ENCODE results near the gene ANAPC10.

ANAPC10 gene

GRCh38 chr4:145075742-145076468 lies 22.1 kb downstream of the ANAPC10 start:
- no peak overlapping the region for H3K27ac ChIP-seq (ENCODE audit: low read length)
- H3K4me3 ChIP-seq (ENCODE audit: low read length), result no peak overlapping the region
- WGBS (ENCODE audit: insufficient coverage, insufficient read length), result no CpG with 5 or more reads among the region's 1 CpG
- H3K36me3 ChIP-seq (ENCODE audit: control insufficient read depth, insufficient read depth, low read length), result no peaks in the 10 kb centered on the region
- no peaks in the 10 kb centered on the region for H3K4me1 ChIP-seq (ENCODE audit: control insufficient read depth, insufficient read depth, low read length)
- no peak for DNase-seq (ENCODE audit: low read depth, low spot score)
- H3K27me3 ChIP-seq (ENCODE audit: control insufficient read depth, insufficient read depth, low read length), result no peaks in the 10 kb centered on the region
- no peaks in the 10 kb centered on the region for H3K9me3 ChIP-seq (ENCODE audit: control insufficient read depth, insufficient read depth, low read length)

- Histone ChIP-seq H3K27me3 (ENCODE audit: control insufficient read depth, insufficient read depth, low read length) (no peaks in the 10 kb centered on the region), H3K36me3 (ENCODE audit: control insufficient read depth, insufficient read depth, low read length) (no peaks in the 10 kb centered on the region), H3K9me3 (ENCODE audit: control insufficient read depth, insufficient read depth, low read length) (no peaks in the 10 kb centered on the region), H3K4me1 (ENCODE audit: control insufficient read depth, insufficient read depth, low read length) (no peaks in the 10 kb centered on the region), H3K4me3 (ENCODE audit: low read length) (no peak overlapping the region), H3K27ac (ENCODE audit: low read length) (no peak overlapping the region)
- no peak for DNase-seq (ENCODE audit: low read depth, low spot score)
- WGBS (ENCODE audit: insufficient coverage, insufficient read length), result no CpG with 5 or more reads among the region's 2 CpGs
Measured at GRCh38 chr4:145071560-145071959, 26.4 kb downstream of the ANAPC10 start.

- no peak for DNase-seq (ENCODE audit: low read depth, low spot score)
- Histone ChIP-seq H3K36me3 (ENCODE audit: control insufficient read depth, insufficient read depth, low read length) (no peaks in the 10 kb centered on the region), H3K4me1 (ENCODE audit: control insufficient read depth, insufficient read depth, low read length) (no peaks in the 10 kb centered on the region), H3K27ac (ENCODE audit: low read length) (no peak overlapping the region), H3K27me3 (ENCODE audit: control insufficient read depth, insufficient read depth, low read length) (no peaks in the 10 kb centered on the region), H3K9me3 (ENCODE audit: control insufficient read depth, insufficient read depth, low read length) (no peaks in the 10 kb centered on the region), H3K4me3 (ENCODE audit: low read length) (no peak overlapping the region)
- WGBS (ENCODE audit: insufficient coverage, insufficient read length), result no CpG with 5 or more reads among the region's 3 CpGs
Measured at GRCh38 chr4:145069361-145069760, 28.6 kb downstream of the ANAPC10 start.

GRCh38 chr4:145066063-145066501 lies 31.9 kb downstream of the ANAPC10 start:
- no peak for DNase-seq (ENCODE audit: low read depth, low spot score)
- Histone ChIP-seq H3K4me3 (ENCODE audit: low read length) (no peak overlapping the region), H3K9me3 (ENCODE audit: control insufficient read depth, insufficient read depth, low read length) (no peaks in the 10 kb centered on the region), H3K27ac (ENCODE audit: low read length) (no peak overlapping the region), H3K4me1 (ENCODE audit: control insufficient read depth, insufficient read depth, low read length) (no peaks in the 10 kb centered on the region), H3K36me3 (ENCODE audit: control insufficient read depth, insufficient read depth, low read length) (no peaks in the 10 kb centered on the region), H3K27me3 (ENCODE audit: control insufficient read depth, insufficient read depth, low read length) (no peaks in the 10 kb centered on the region)
- WGBS (ENCODE audit: insufficient coverage, insufficient read length), result no CpG with 5 or more reads among the region's 2 CpGs

GRCh38 chr4:145061318-145061920 lies 36.6 kb downstream of the ANAPC10 start:
- DNase-seq (ENCODE audit: low read depth, low spot score), result no peak
- H3K27ac ChIP-seq (ENCODE audit: low read length), result no peak overlapping the region
- no peaks in the 10 kb centered on the region for H3K4me1 ChIP-seq (ENCODE audit: control insufficient read depth, insufficient read depth, low read length)
- no peaks in the 10 kb centered on the region for H3K36me3 ChIP-seq (ENCODE audit: control insufficient read depth, insufficient read depth, low read length)
- no peaks in the 10 kb centered on the region for H3K27me3 ChIP-seq (ENCODE audit: control insufficient read depth, insufficient read depth, low read length)
- no peaks in the 10 kb centered on the region for H3K9me3 ChIP-seq (ENCODE audit: control insufficient read depth, insufficient read depth, low read length)
- no CpG with 5 or more reads among the region's 6 CpGs for WGBS (ENCODE audit: insufficient coverage, insufficient read length)
- H3K4me3 ChIP-seq (ENCODE audit: low read length), result no peak overlapping the region

GRCh38 chr4:145058256-145058655 lies 39.7 kb downstream of the ANAPC10 start:
- no peak overlapping the region for H3K4me3 ChIP-seq (ENCODE audit: low read length)
- H3K9me3 ChIP-seq (ENCODE audit: control insufficient read depth, insufficient read depth, low read length), result no peaks in the 10 kb centered on the region
- H3K27me3 ChIP-seq (ENCODE audit: control insufficient read depth, insufficient read depth, low read length), result no peaks in the 10 kb centered on the region
- H3K36me3 ChIP-seq (ENCODE audit: control insufficient read depth, insufficient read depth, low read length), result no peaks in the 10 kb centered on the region
- no peak for DNase-seq (ENCODE audit: low read depth, low spot score)
- H3K27ac ChIP-seq (ENCODE audit: low read length), result no peak overlapping the region
- H3K4me1 ChIP-seq (ENCODE audit: control insufficient read depth, insufficient read depth, low read length), result no peaks in the 10 kb centered on the region

GRCh38 chr4:145056325-145057130 lies 41.5 kb downstream of the ANAPC10 start:
- no peak for DNase-seq (ENCODE audit: low read depth, low spot score)
- Histone ChIP-seq H3K36me3 (ENCODE audit: control insufficient read depth, insufficient read depth, low read length) (no peaks in the 10 kb centered on the region), H3K4me3 (ENCODE audit: low read length) (no peak overlapping the region), H3K27ac (ENCODE audit: low read length) (no peak overlapping the region), H3K27me3 (ENCODE audit: control insufficient read depth, insufficient read depth, low read length) (no peaks in the 10 kb centered on the region), H3K4me1 (ENCODE audit: control insufficient read depth, insufficient read depth, low read length) (no peaks in the 10 kb centered on the region), H3K9me3 (ENCODE audit: control insufficient read depth, insufficient read depth, low read length) (no peaks in the 10 kb centered on the region)
- WGBS (ENCODE audit: insufficient coverage, insufficient read length), result no CpG with 5 or more reads among the region's 6 CpGs

GRCh38 chr4:145055533-145056257 lies 42.3 kb downstream of the ANAPC10 start:
- H3K27ac ChIP-seq (ENCODE audit: low read length), result no peak overlapping the region
- H3K4me1 ChIP-seq (ENCODE audit: control insufficient read depth, insufficient read depth, low read length), result no peaks in the 10 kb centered on the region
- H3K4me3 ChIP-seq (ENCODE audit: low read length), result no peak overlapping the region
- H3K9me3 ChIP-seq (ENCODE audit: control insufficient read depth, insufficient read depth, low read length), result no peaks in the 10 kb centered on the region
- H3K27me3 ChIP-seq (ENCODE audit: control insufficient read depth, insufficient read depth, low read length), result no peaks in the 10 kb centered on the region
- DNase-seq (ENCODE audit: low read depth, low spot score), result no peak
- no CpG with 5 or more reads among the region's 5 CpGs for WGBS (ENCODE audit: insufficient coverage, insufficient read length)
- H3K36me3 ChIP-seq (ENCODE audit: control insufficient read depth, insufficient read depth, low read length), result no peaks in the 10 kb centered on the region

GRCh38 chr4:145049241-145049640 lies 48.8 kb downstream of the ANAPC10 start:
- Histone ChIP-seq H3K27ac (ENCODE audit: low read length) (no peak overlapping the region), H3K9me3 (ENCODE audit: control insufficient read depth, insufficient read depth, low read length) (no peaks in the 10 kb centered on the region), H3K4me1 (ENCODE audit: control insufficient read depth, insufficient read depth, low read length) (no peaks in the 10 kb centered on the region), H3K27me3 (ENCODE audit: control insufficient read depth, insufficient read depth, low read length) (no peaks in the 10 kb centered on the region), H3K4me3 (ENCODE audit: low read length) (no peak overlapping the region), H3K36me3 (ENCODE audit: control insufficient read depth, insufficient read depth, low read length) (no peaks in the 10 kb centered on the region)
- WGBS (ENCODE audit: insufficient coverage, insufficient read length), result no CpG with 5 or more reads among the region's 1 CpG
- DNase-seq (ENCODE audit: low read depth, low spot score), result no peak

- no peaks in the 10 kb centered on the region for H3K27me3 ChIP-seq (ENCODE audit: control insufficient read depth, insufficient read depth, low read length)
- no peaks in the 10 kb centered on the region for H3K9me3 ChIP-seq (ENCODE audit: control insufficient read depth, insufficient read depth, low read length)
- no peaks in the 10 kb centered on the region for H3K4me1 ChIP-seq (ENCODE audit: control insufficient read depth, insufficient read depth, low read length)
- no peak overlapping the region for H3K27ac ChIP-seq (ENCODE audit: low read length)
- DNase-seq (ENCODE audit: low read depth, low spot score), result no peak
- H3K4me3 ChIP-seq (ENCODE audit: low read length), result no peak overlapping the region
- H3K36me3 ChIP-seq (ENCODE audit: control insufficient read depth, insufficient read depth, low read length), result no peaks in the 10 kb centered on the region
Measured at GRCh38 chr4:145048817-145049216, 49.2 kb downstream of the ANAPC10 start.

All from iPS DF 6.9 (cell line).